Keratinocyte (primary cell): Measurements from ENCODE around the gene ASPHD2. TPM values are rescaled to one million over a fixed set of nuclear protein-coding genes. Genes with fewer than 3 reads are reported as not detected.

Experiments used
- DNase-seq: peaks from one replicate; pipeline ENCODE4 v3.0.0-alpha.2; 2011; ENCODE audit warnings: low read depth, missing footprints, low spot score
- FAIRE-seq: peaks from 2 replicates; lab custom pipeline; 2011; peaks lifted over from hg19 to GRCh38; lab: Jason Lieb, UNC
- H2AFZ ChIP-seq: 2 replicates; pipeline ENCODE4 v1.6.0; 2012; ENCODE audit warnings: low read length, control low read depth, inconsistent platforms; ENCODE audit not compliant: control insufficient read depth
- H3K27ac ChIP-seq: 2 replicates; pipeline ENCODE4 v1.5.1; 2011; ENCODE audit warnings: low read length; ENCODE audit not compliant: control insufficient read depth, insufficient read depth
- H3K27me3 ChIP-seq: 3 replicates; pipeline ENCODE4 v1.6.0; 2011; ENCODE audit warnings: low read length; ENCODE audit not compliant: control insufficient read depth, insufficient read depth; ENCODE audit errors: extremely low read depth
- H3K36me3 ChIP-seq, 2 experiments: 2 replicates in 1 of 2; 3 replicates in 1 of 2; pipeline ENCODE4 v1.5.1; 2011; ENCODE audit warnings: low read length in 2 of 2, mild to moderate bottlenecking in 1 of 2; ENCODE audit not compliant: control insufficient read depth in 2 of 2, insufficient read depth in 2 of 2; ENCODE audit errors: extremely low read depth in 1 of 2
- H3K4me1 ChIP-seq: 3 replicates; pipeline ENCODE4 v1.5.1; 2011; ENCODE audit warnings: low read length; ENCODE audit not compliant: control insufficient read depth, insufficient read depth; ENCODE audit errors: extremely low read depth
- H3K4me2 ChIP-seq: 3 replicates; pipeline ENCODE4 v1.6.0; 2011; ENCODE audit warnings: low read depth, low read length; ENCODE audit not compliant: control insufficient read depth, insufficient read depth; ENCODE audit errors: extremely low read depth
- H3K4me3 ChIP-seq, 3 experiments: fragments of 200-600 bp in 1 of 3; sonication (generic) in 1 of 3; 2 replicates in 2 of 3; 3 replicates in 1 of 3; pipeline ENCODE4 v1.5.1; 2011 to 2016; ENCODE audit warnings: low read length in 3 of 3, mild to moderate bottlenecking in 3 of 3, control low read depth in 2 of 3, inconsistent platforms in 1 of 3, low read depth in 1 of 3, mixed read lengths in 1 of 3, mixed run types in 1 of 3, moderate library complexity in 1 of 3; ENCODE audit not compliant: control insufficient read depth in 2 of 3, insufficient read depth in 2 of 3; ENCODE audit errors: extremely low read depth in 1 of 3
- H3K79me2 ChIP-seq: 2 replicates; pipeline ENCODE4 v1.6.0; 2012; ENCODE audit warnings: low read length; ENCODE audit not compliant: control insufficient read depth, insufficient read depth
- H3K9ac ChIP-seq: 3 replicates; pipeline ENCODE4 v1.6.0; 2011; ENCODE audit warnings: low read length; ENCODE audit not compliant: control insufficient read depth, insufficient read depth; ENCODE audit errors: extremely low read depth
- H3K9me1 ChIP-seq: 3 replicates; pipeline ENCODE4 v1.6.0; 2011; ENCODE audit warnings: low read length; ENCODE audit not compliant: control insufficient read depth, insufficient read depth; ENCODE audit errors: extremely low read depth
- H3K9me3 ChIP-seq: 2 replicates; pipeline ENCODE4 v1.5.1; 2012; ENCODE audit warnings: low read depth, low read length; ENCODE audit not compliant: control insufficient read depth
- H4K20me1 ChIP-seq: 3 replicates; pipeline ENCODE4 v1.6.0; 2011; ENCODE audit warnings: low read length; ENCODE audit not compliant: control insufficient read depth, insufficient read depth; ENCODE audit errors: extremely low read depth
- EZH2 ChIP-seq: IDR thresholded peaks from one replicate; pipeline ENCODE4 v1.6.1; 2012; ENCODE audit warnings: inconsistent platforms, mild to moderate bottlenecking, low read length, moderate library complexity
- dilution Hi-C: fragments of 300-500 bp; cut with MboI; formaldehyde crosslinking; loops from one replicate; pipeline ENCODE4 v1.7.0; 2020; ENCODE audit warnings: low sequenced_read_pairs; ENCODE audit not compliant: extremely low pct_ligation_motif_present
- polyA plus RNA-seq, 5 experiments: library from polyadenylated mRNA; depleted of rRNA in 3 of 5; stranded (reverse) in 3 of 5; stranded (forward) in 1 of 5; unstranded in 1 of 5; fragments of >200 nt; gene quantifications; 1 replicate in 1 of 5; 2 replicates in 3 of 5; 3 replicates in 1 of 5; pipeline versions ENCODE4 v1.2.1 to v1.2.3, GENCODE V29; 2011 to 2012; ENCODE audit warnings: missing spikeins in 2 of 5, low read depth in 1 of 5, low replicate concordance in 1 of 5
- TF ChIP-seq, protein P1 (sequence below), 3 experiments: IDR thresholded peaks in 1 of 3; conservative IDR thresholded peaks in 1 of 3; optimal IDR thresholded peaks in 1 of 3; 2 replicates in 2 of 3; 3 replicates in 1 of 3; pipeline versions ENCODE3 to v1.5.1; 2011; ENCODE audit warnings: low read length in 3 of 3, mild to moderate bottlenecking in 3 of 3, moderate library complexity in 2 of 3, control low read depth in 1 of 3, inconsistent platforms in 1 of 3; ENCODE audit not compliant: insufficient read depth in 2 of 3; ENCODE audit errors: extremely low read depth in 1 of 3

Gene ASPHD2
- polyA plus RNA-seq, 1 donor (not counting 4 experiments of a cell fraction or from before 2014, with no cell fraction given): 3.5 TPM

DNA sequence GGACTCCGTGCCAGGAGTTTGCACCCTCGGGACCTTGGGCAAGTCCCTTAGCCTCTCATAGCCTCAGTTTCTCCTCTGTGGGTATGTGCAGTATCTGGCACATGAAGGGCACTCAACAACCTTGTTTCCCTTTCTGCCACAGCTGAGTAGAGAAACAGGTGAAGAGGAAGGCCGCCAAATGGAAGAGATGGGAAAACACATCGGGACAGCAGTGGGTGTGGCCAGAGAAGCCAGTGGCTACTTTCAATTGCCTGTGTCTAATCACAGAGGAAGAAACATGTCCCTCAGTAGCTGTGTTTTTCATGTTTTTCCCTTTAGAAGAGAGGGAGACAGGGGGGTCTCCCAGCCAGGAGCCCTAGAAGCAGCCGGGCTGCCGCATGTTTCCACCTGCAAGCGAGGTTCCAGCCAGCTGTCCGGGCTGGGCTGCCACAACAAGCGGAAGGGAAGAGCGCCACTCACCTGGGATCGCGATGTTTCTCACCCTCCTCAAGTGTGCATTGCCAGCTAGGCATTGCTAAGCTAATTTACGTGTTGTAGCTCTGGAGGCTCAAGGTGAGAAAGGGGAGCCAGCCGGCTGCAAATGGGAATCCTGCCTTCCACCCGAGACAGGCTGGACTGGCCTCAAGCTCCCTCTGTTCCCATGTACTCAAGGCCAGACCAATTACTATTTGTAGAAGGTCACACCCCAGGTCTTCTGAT is 16.7 kb downstream of the ASPHD2 start:
- no peak overlapping the region for H2AFZ ChIP-seq
- TF ChIP-seq, protein P1, sequence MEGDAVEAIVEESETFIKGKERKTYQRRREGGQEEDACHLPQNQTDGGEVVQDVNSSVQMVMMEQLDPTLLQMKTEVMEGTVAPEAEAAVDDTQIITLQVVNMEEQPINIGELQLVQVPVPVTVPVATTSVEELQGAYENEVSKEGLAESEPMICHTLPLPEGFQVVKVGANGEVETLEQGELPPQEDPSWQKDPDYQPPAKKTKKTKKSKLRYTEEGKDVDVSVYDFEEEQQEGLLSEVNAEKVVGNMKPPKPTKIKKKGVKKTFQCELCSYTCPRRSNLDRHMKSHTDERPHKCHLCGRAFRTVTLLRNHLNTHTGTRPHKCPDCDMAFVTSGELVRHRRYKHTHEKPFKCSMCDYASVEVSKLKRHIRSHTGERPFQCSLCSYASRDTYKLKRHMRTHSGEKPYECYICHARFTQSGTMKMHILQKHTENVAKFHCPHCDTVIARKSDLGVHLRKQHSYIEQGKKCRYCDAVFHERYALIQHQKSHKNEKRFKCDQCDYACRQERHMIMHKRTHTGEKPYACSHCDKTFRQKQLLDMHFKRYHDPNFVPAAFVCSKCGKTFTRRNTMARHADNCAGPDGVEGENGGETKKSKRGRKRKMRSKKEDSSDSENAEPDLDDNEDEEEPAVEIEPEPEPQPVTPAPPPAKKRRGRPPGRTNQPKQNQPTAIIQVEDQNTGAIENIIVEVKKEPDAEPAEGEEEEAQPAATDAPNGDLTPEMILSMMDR (optimal IDR thresholded peaks at IDR 0.05 in 1 of 3, IDR thresholded peaks at IDR 0.05 in 1 of 3, conservative IDR thresholded peaks at IDR 0.05 in 1 of 3; ENCODE audit: extremely low read depth in 1 of 3, insufficient read depth in 2 of 3, low read length in 3 of 3): peak in 1 of 3 experiments; percentile 28
- TF ChIP-seq EZH2: no peak
- peak overlapping the region; percentile 29 for H3K4me2 ChIP-seq
- H4K20me1 ChIP-seq: no peaks in the 10 kb centered on the region
- H3K9me3 ChIP-seq: no peaks in the 10 kb centered on the region
- H3K9ac ChIP-seq: no peak overlapping the region
- FAIRE-seq (no peak), DNase-seq (no peak)
- H3K9me1 ChIP-seq: no peaks in the 10 kb centered on the region
- no peak overlapping the region for H3K27ac ChIP-seq
- dilution Hi-C loops: no loop called here
- no peaks in the 10 kb centered on the region for H3K27me3 ChIP-seq
- peaks cover 5% of the 10 kb centered on the region for H3K4me1 ChIP-seq
- no peaks in the 10 kb centered on the region for H3K79me2 ChIP-seq
- no peak overlapping the region for H3K4me3 ChIP-seq
- H3K36me3 ChIP-seq: peaks cover 0 to 4% of the 10 kb centered on the region in 2 experiments

DNA sequence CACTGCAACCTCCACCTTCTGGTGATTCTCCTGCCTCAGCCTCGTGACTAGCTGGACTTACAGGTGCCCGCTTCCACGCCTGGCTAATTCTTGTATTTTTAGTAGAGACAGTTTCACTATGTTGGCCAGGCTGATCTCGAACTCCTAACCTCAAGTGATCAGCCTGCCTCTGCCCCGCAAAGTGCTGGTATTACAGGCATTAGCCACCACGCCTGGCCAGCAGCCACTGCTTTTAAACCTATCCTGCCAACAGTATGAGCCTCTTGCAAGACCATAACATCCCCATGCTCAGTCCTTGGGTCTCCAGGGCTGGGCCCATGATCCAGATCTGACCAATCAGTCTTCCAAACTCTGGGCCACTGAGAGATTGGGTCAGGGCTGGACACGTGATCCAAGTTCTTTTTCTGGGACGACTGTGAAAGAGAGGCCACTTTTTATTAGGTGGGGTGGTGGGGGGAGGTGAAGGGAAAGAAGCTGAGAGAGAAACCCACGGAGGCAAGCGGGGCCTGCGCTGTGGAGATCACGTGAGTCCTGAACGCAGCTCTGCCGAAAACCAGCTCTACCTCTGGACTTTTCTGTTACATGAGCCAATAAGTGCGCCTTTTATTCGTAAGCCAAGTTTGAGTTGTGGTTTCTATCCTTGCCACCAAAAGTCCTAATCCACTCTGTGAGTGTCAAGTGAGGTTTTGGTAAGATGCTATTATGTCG is 17.9 kb downstream of the ASPHD2 start:
- FAIRE-seq (no peak), DNase-seq (no peak)
- Histone ChIP-seq H3K36me3 (peaks cover 2 to 10% of the 10 kb centered on the region in 2 experiments), H3K9me3 (no peaks in the 10 kb centered on the region), H3K4me3 (no peak overlapping the region), H3K27ac (no peak overlapping the region), H3K4me1 (peaks cover 5% of the 10 kb centered on the region), H3K4me2 (no peak overlapping the region), H3K79me2 (no peaks in the 10 kb centered on the region), H3K9ac (no peak overlapping the region), H2AFZ (no peak overlapping the region), H3K27me3 (no peaks in the 10 kb centered on the region), H3K9me1 (no peaks in the 10 kb centered on the region), H4K20me1 (no peaks in the 10 kb centered on the region)
- no peak for TF ChIP-seq EZH2
- TF ChIP-seq, protein P1 (optimal IDR thresholded peaks at IDR 0.05 in 1 of 3, IDR thresholded peaks at IDR 0.05 in 1 of 3, conservative IDR thresholded peaks at IDR 0.05 in 1 of 3; ENCODE audit: extremely low read depth in 1 of 3, insufficient read depth in 2 of 3, low read length in 3 of 3): no peak
- dilution Hi-C loops: no loop called here
